ENCODE measurements around the gene NEURL1B. TPM values are rescaled to one million over a fixed set of nuclear protein-coding genes. Genes with fewer than 3 reads are reported as not detected.

NEURL1B gene
- polyA plus RNA-seq, 3 donors, result 14.7 to 17.4 (median 14.8) TPM

- DNase-seq (ENCODE audit: extremely low read depth in 1 of 11, low read depth in 9 of 11, low spot score in 4 of 11), result no peak
These were observed 76.6 kb downstream of the NEURL1B start for GRCh38 chr5:172717481-172718195.

- no peak for DNase-seq (ENCODE audit: extremely low read depth in 1 of 11, low read depth in 9 of 11, low spot score in 4 of 11)
These were observed 77.6 kb downstream of the NEURL1B start for GRCh38 chr5:172718527-172719114.

GRCh38 chr5:172719211-172719610, 78.1 kb downstream of the NEURL1B start:
- DNase-seq (ENCODE audit: extremely low read depth in 1 of 11, low read depth in 9 of 11, low spot score in 4 of 11), result no peak

- no peak for DNase-seq (ENCODE audit: extremely low read depth in 1 of 11, low read depth in 9 of 11, low spot score in 4 of 11)
These were observed 79.6 kb downstream of the NEURL1B start for GRCh38 chr5:172720655-172721054.

- DNase-seq (ENCODE audit: extremely low read depth in 1 of 11, low read depth in 9 of 11, low spot score in 4 of 11), result no peak
These were observed 80.6 kb downstream of the NEURL1B start for GRCh38 chr5:172721455-172722326.

GRCh38 chr5:172722327-172722815, 81.3 kb downstream of the NEURL1B start:
- DNase-seq (ENCODE audit: extremely low read depth in 1 of 11, low read depth in 9 of 11, low spot score in 4 of 11), result no peak

- no peak for DNase-seq (ENCODE audit: extremely low read depth in 1 of 11, low read depth in 9 of 11, low spot score in 4 of 11)
These were observed 82.4 kb downstream of the NEURL1B start for GRCh38 chr5:172723508-172723907.

- no peak for DNase-seq (ENCODE audit: extremely low read depth in 1 of 11, low read depth in 9 of 11, low spot score in 4 of 11)
These were observed 83.5 kb downstream of the NEURL1B start for GRCh38 chr5:172724242-172725183.

- DNase-seq (ENCODE audit: extremely low read depth in 1 of 11, low read depth in 9 of 11, low spot score in 4 of 11), result no peak
These were observed 84.2 kb downstream of the NEURL1B start for GRCh38 chr5:172725273-172725672.

- DNase-seq (ENCODE audit: extremely low read depth in 1 of 11, low read depth in 9 of 11, low spot score in 4 of 11), result no peak
These were observed 84.7 kb downstream of the NEURL1B start for GRCh38 chr5:172725785-172726184.

GRCh38 chr5:172726966-172727365, 85.9 kb downstream of the NEURL1B start:
- DNase-seq (ENCODE audit: extremely low read depth in 1 of 11, low read depth in 9 of 11, low spot score in 4 of 11), result no peak

- no peak for DNase-seq (ENCODE audit: extremely low read depth in 1 of 11, low read depth in 9 of 11, low spot score in 4 of 11)
These were observed 86.5 kb downstream of the NEURL1B start for GRCh38 chr5:172727551-172727950.

- no peak for DNase-seq (ENCODE audit: extremely low read depth in 1 of 11, low read depth in 9 of 11, low spot score in 4 of 11)
These were observed 87.6 kb downstream of the NEURL1B start for GRCh38 chr5:172728481-172729241.

- no peak for DNase-seq (ENCODE audit: extremely low read depth in 1 of 11, low read depth in 9 of 11, low spot score in 4 of 11)
These were observed 88.5 kb downstream of the NEURL1B start for GRCh38 chr5:172729588-172729987.

GRCh38 chr5:172730222-172730621, 89.2 kb downstream of the NEURL1B start:
- DNase-seq (ENCODE audit: extremely low read depth in 1 of 11, low read depth in 9 of 11, low spot score in 4 of 11), result no peak

- no peak for DNase-seq (ENCODE audit: extremely low read depth in 1 of 11, low read depth in 9 of 11, low spot score in 4 of 11)
These were observed 90.1 kb downstream of the NEURL1B start for GRCh38 chr5:172730981-172731679.

GRCh38 chr5:172731680-172732074, 90.6 kb downstream of the NEURL1B start:
- DNase-seq (ENCODE audit: extremely low read depth in 1 of 11, low read depth in 9 of 11, low spot score in 4 of 11), result no peak
